ENCODE measurements around the gene TIGD1.

Gene TIGD1

GRCh38 chr2:232569541-232569940 lies 19.2 kb upstream of the TIGD1 start:
- no peak for DNase-seq

- no peak for DNase-seq
These were observed 17.8 kb upstream of the TIGD1 start for GRCh38 chr2:232568161-232568560.

DNA sequence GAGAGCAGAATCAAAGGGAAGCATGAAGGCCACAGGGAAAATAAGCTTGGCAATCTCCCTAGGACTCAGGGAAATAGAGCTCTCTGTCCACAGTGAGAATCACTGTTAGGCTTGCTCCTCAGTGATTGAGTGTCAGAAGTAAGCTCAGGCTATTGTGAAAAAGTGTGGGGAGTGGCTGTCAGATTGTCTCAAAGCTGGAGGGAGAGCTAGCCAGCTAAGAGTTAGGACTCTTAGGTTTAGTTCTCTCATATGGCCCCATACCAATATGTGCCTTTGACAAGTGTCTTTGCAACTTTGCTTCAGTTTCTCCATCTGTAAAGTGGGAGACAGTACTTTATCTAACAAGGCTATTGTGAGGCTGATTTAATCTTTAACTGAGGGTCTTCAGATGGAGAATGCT lies 17.4 kb upstream of the TIGD1 start:
- DNase-seq = no peak

DNA sequence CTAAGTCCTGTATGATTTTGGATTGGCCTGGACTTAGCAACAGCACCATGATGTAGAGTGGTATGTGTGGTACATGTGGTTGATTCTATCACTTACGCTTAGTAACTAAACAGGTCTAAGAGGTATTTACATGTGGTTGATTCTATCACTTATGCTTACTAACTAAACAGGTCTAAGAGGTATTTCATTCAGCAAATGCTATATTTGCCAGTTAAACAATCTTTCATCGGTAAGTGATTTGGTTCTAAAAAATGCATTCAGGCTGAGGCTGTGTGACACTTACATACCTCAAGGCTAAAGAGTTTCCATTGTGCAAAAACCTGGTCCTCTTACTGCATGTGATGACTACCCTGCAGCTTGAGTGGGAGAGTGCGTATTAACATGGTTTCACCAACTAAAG lies 13.2 kb upstream of the TIGD1 start:
- no peak for DNase-seq

DNA sequence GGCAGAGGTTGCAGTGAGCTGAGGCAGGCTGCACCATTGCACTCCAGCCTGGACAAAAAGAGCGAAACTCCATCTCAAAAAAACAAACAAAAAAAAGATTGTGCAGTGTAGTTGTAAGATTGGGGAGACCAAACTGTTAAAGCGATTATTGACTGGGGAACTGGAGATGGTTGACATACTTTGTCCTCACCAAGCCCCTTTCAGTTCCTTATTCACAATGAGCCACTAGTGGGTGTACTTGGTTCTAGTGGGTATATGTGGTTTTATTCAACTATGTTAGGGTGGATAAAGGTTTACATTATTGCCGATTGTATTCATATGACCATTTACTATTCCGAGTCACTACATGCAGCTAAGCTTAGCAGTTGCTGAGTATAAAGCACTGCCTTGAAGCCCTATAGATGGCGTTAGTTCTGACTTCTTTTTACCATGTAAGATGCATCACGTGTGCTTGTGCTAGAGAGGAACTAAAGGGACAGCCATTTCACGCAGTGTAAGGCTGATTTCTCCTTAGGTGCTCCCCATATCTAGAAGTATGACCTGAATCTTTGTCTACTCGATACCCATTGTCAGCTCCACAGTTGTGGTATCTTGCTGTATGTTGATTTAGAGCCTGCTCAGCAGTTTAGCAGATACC lies 12.3 kb upstream of the TIGD1 start:
- no peak for DNase-seq

GRCh38 chr2:232556426-232556825 lies 6.1 kb upstream of the TIGD1 start:
- no peak for DNase-seq

DNA sequence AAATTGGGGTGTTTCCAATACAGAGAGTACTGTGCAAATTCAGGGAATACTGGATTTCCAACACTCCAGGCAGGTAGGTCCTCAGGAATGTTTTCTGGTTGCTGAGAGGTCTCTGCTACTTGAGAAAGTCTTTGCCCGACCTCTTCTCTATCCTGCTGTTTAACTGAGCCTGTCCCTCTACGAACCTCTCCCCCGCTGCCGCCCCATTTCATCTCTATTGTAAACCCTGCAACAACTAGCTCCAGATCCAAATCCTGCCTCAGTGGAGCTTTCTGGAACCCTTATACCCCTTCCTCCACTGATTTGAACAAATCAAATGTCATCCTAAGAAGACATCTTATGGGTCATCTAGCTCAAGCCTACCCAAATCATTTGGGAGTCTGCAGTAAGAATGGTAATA lies 1.4 kb upstream of the TIGD1 start:
- no peak for DNase-seq

- no peak for DNase-seq
These were observed 887 bp upstream of the TIGD1 start for GRCh38 chr2:232551250-232551638.

DNA sequence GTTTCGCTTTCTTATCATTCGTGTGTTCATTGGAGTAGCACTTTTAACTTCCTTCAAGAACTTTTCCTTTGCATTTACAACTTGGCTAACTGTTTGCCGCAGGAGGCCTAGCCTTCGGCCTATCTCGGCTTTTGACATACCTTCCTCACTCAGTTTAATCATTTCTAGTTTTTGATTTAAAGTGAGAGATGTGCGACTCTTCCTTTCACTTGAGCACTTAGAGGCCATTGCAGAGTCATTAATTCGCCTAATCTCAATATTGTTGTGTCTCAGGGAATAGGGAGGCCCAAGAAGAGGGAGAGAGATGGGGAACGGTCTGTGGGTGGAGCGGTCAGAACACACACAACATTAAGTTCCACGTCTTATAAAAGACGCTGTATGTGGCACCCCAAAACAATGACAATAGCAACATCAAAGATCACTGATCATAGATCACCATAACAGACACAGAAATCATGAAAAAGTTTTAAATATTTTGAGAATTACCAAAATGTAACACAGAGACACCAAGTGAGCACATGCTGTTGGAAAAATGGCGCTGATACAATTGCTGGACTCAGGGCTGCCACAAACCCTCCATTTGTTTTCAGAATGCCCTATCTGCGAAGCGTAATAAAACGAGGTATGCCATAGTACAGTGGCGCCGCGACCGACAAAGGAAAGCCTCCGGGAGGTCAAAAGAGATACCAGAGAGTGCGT lies 553 bp downstream of the TIGD1 start:
- DNase-seq = no peak

DNA sequence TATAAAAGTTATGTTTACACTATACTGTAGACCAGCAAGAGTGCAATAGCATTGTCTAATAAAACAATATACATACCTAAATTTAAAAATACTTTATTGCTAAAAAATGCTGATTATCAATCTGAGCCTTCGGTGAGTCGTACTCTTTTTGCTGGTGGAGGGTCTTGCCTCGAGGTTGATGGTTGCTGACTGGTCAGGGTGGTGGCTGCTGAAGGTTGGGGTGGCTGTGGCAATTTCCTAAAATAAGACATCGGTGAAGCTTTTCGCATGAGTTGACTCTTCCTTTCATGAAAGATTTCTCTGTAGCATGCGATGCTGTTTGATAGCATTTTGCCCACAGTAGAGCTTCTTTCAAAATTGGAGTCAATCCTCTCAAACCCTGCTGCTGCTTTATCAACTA lies 2.4 kb downstream of the TIGD1 start:
- DNase-seq = no peak

GRCh38 chr2:232545511-232546375 lies 4.6 kb downstream of the TIGD1 start:
- peak in 1 of 14 donors; percentile 22 for DNase-seq

DNA sequence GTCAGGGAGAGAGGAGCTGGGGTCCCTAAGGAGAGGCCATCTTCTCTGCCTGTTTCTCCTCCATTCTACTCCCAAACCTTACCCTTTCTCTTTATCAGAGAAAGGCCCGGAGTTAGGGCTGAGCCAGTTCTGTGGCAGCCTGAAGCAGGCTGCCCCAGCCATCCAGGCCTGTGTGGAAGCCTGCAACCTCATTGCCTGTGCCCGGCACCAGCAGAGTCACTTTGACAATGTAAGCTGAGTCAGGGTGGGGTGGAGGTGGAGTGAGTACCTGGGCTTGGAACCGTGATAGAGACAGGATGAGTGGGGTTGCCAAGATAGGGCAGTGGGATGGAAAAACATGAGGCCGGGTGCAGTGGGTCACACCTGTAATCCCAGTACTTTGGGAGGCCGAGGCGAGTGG lies 5.7 kb downstream of the TIGD1 start:
- no peak for DNase-seq

GRCh38 chr2:232543928-232544631 lies 6.3 kb downstream of the TIGD1 start:
- DNase-seq = no peak

- DNase-seq = no peak
These were observed 6.9 kb downstream of the TIGD1 start for GRCh38 chr2:232543491-232543890.

DNA sequence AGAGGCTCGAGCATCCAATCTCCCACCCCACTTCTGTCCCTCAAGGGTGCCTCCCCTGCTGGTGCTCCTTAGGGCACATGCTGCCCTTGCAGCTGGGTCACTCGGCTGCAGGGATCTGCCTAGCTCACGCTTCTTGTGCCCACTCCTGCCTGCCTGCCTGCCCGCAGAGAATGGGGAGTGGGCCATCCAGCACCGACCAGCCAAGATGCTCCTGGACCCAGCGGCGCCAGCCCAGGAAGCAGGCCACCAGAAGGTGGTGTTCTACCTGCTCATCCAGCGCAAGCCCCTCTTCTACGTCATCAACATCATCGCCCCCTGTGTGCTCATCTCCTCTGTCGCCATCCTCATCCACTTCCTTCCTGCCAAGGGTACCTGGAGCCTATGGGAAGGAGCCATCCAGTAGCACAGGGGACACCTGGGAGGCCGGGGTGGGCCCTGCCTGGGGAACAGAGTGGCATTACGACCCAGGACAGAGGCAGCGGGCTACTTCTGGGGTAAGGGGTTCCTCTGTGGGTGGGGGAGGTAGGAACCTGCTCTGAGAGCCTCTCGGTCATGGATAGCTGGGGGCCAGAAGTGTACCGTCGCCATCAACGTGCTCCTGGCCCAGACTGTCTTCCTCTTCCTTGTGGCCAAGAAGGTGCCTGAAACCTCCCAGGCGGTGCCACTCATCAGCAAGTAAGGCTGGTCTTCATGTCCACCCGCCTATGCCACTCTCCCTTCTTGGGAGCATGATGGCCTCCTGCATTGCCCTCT lies 7.5 kb downstream of the TIGD1 start:
- no peak for DNase-seq

GRCh38 chr2:232541961-232542714 lies 8.2 kb downstream of the TIGD1 start:
- no peak for DNase-seq

DNA sequence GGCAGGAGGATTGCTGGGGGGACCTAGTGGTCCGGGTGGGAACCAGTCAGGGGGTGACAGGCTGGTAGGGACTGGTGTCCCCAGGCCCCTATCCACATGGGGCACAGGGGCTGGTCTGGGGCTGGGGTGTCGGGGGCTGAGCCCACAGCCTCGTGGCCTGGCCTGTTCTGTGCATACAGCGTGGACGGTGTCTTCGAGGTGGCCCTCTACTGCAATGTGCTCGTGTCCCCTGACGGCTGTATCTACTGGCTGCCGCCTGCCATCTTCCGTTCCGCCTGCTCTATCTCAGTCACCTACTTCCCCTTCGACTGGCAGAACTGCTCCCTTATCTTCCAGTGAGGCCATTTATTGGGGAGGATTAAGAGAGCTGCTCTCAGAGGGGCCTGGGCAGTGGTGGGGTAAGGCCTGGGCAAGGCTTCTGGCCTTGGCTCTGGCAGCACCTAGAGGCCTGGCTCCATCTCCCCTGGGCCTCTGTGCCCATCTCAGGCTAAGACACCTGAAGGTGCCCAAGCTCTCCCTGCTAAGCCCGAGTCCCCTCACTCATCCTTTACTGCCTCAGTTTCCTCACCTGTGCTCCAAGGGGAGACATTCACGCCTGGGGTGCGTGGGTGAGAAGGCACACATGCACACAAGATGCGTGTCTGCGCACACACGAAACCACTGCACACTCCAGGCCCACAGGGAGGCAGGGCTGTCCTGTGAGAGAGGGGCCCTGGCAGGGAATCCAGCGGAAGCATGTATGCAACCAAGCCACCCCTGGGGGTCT lies 9.0 kb downstream of the TIGD1 start:
- DNase-seq = no peak

- no peak for DNase-seq
These were observed 9.8 kb downstream of the TIGD1 start for GRCh38 chr2:232540441-232541041.

DNA sequence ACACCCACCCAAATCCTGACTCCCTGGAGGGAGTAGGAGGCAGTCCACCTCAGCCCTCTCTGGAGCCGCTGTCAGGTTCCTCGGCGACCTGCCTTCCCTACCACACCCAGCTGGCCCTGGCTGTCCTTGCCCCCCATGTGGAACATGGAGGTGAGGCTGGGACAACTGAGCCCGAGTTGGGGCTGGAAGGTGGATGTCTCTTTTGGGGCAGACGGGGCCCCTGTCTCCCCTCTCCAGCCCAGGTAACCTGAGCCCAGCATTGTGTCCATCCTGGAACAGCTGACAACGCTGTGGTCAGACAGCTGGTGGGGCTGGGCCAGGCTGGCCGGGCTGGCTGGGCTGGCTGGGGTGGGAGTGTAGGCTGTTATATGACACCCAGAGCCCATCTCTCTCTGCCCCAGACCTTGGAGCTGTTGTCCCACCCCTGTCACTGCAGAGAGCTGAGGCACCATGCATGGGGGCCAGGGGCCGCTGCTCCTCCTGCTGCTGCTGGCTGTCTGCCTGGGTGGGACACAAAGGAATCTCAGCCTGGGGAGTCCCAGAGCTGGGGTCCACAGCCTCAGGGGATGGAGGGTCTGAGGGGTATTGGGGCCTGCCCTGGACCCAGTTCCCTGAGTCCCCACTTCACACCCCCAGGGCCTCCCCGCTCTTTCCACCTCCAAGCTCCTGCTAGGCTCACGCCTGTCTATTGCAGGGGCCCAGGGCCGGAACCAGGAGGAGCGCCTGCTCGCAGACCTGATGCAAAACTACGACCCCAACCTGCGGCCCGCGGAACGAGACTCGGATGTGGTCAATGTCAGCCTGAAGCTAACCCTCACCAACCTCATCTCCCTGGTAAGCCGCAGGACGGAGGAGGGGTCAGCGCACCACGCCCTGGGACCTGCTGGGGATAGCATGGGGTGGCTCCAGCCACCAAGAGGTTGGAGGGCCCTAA lies 10.8 kb downstream of the TIGD1 start, which contains the start of gene CHRNG:
Gene CHRNG, plus strand, starts transcription at position 395 of the 934 bp plus-strand sequence. Its CDS starts 56 bp downstream, at position 451.
- DNase-seq = no peak

All from C1 segment of cervical spinal cord (tissue), 14 donors.